Naive thymus-derived CD8-positive, alpha-beta T cell (primary cell): ENCODE results near the gene MEOX1. TPM values are rescaled to one million over a fixed set of nuclear protein-coding genes. Genes with fewer than 3 reads are reported as not detected.

Source experiments
- ATAC-seq, 2 donors: fragments of 150-1000 bp; cut with Tn5 transposase in 1 of 2; sonication (Bioruptor Pico), chemical (Tn5 transposase) in 1 of 2; 1 replicate in 1 of 2; 2 replicates in 1 of 2; pipeline ENCODE4 v1.10.0; 2021; ENCODE audit warnings: mild to moderate bottlenecking in 2 of 2, moderate library complexity in 2 of 2
- POLR2A ChIA-PET: fragments of 350-600 bp; sonication (Branson Sonifier 250); formaldehyde crosslinking; loops from one replicate; lab custom pipeline; 2021; ENCODE audit warnings: antibody characterized with exemption; lab: Charles Lee
- DNase-seq, 10 donors: peaks; one replicate each; pipeline versions ENCODE4 v3.0.0 to v3.0.0-alpha.2; 2020 to 2022
- H3K27ac Mint-ChIP-seq, 10 donors: one replicate each; pipeline ENCODE4 v1.8.0; 2020 to 2022; ENCODE audit warnings: mild to moderate bottlenecking in 10 of 10, mixed read lengths in 10 of 10, moderate library complexity in 4 of 10, inconsistent platforms in 1 of 10
- H3K27me3 Mint-ChIP-seq, 5 donors: one replicate each; pipeline ENCODE4 v1.8.0; 2021 to 2022; ENCODE audit warnings: mixed read lengths in 5 of 5
- H3K36me3 Mint-ChIP-seq, 3 donors: one replicate each; pipeline ENCODE4 v1.8.0; 2020 to 2022; ENCODE audit warnings: mixed read lengths in 3 of 3, mild to moderate bottlenecking in 2 of 3, inconsistent platforms in 1 of 3
- H3K4me1 Mint-ChIP-seq, 4 donors: one replicate each; pipeline ENCODE4 v1.8.0; 2021 to 2022; ENCODE audit warnings: mixed read lengths in 4 of 4
- H3K4me3 Mint-ChIP-seq, 10 donors: one replicate each; pipeline ENCODE4 v1.8.0; 2020 to 2022; ENCODE audit warnings: mild to moderate bottlenecking in 10 of 10, mixed read lengths in 10 of 10, moderate library complexity in 6 of 10, inconsistent platforms in 1 of 10
- H3K9me3 Mint-ChIP-seq, 9 donors: one replicate each; pipeline ENCODE4 v1.8.0; 2020 to 2022; ENCODE audit warnings: mixed read lengths in 9 of 9, mild to moderate bottlenecking in 3 of 9, inconsistent platforms in 1 of 9, moderate library complexity in 1 of 9
- polyA plus RNA-seq, 3 donors: library from polyadenylated mRNA; unstranded; fragments of 300-500 nt; fragmentation: Illumina TruSeq; gene quantifications; one replicate each; pipeline ENCODE4 v1.2.3, GENCODE V29; 2021
- total RNA-seq, 8 experiments: library from RNA in 2 of 8; stranded (reverse) in 2 of 8; gene quantifications; one replicate each; pipeline ENCODE4 v1.2.3 and lab custom pipeline; 2021 to 2026

The MEOX1 gene
- total and polyA plus RNA-seq, 5 experiments from 2014 or later = 0.66 to 5.9 (median 1.5) TPM; not detected in 2

GRCh38 chr17:43676471-43676870 lies 14.7 kb upstream of the MEOX1 start:
- peaks cover 0 to 7% (median 5%) of the 10 kb centered on the region in 5 donors for H3K27me3 Mint-ChIP-seq
- no peak for DNase-seq
- POLR2A ChIA-PET = interaction anchor here (1.0 kb wide), 1 partner anchor 100 kb away, joined by 5 read pairs; no protein-coding TSS in a partner anchor
- no peak for ATAC-seq
- peaks cover 0 to 13% (median 8%) of the 10 kb centered on the region in 4 donors for H3K4me1 Mint-ChIP-seq
- no peaks in the 10 kb centered on the region for H3K36me3 Mint-ChIP-seq
- peak overlapping the region in 1 of 10 donors; percentile 11 for H3K27ac Mint-ChIP-seq
- H3K9me3 Mint-ChIP-seq = no peaks in the 10 kb centered on the region
- H3K4me3 Mint-ChIP-seq = no peak overlapping the region

- Mint-ChIP-seq H3K36me3 (no peaks in the 10 kb centered on the region), H3K9me3 (no peaks in the 10 kb centered on the region), H3K27me3 (peaks cover 0 to 7% (median 4%) of the 10 kb centered on the region in 5 donors), H3K27ac (no peak overlapping the region), H3K4me3 (no peak overlapping the region), H3K4me1 (peaks cover 2 to 16% (median 10%) of the 10 kb centered on the region in 4 donors)
- no peak for ATAC-seq
- POLR2A ChIA-PET = interaction anchor here (1.5 kb wide), 1 partner anchor 101 kb away, joined by 3 read pairs; no protein-coding TSS in a partner anchor
- DNase-seq = no peak
These were observed 12.7 kb upstream of the MEOX1 start for GRCh38 chr17:43674394-43674793.

- peaks cover 2 to 16% (median 10%) of the 10 kb centered on the region in 4 donors for H3K4me1 Mint-ChIP-seq
- POLR2A ChIA-PET = interaction anchor here (1.5 kb wide), 1 partner anchor 100 kb away, joined by 3 read pairs; no protein-coding TSS in a partner anchor
- H3K36me3 Mint-ChIP-seq = no peaks in the 10 kb centered on the region
- peak; percentile 46 to 80 (median 62) for DNase-seq
- H3K27ac Mint-ChIP-seq = no peak overlapping the region
- H3K4me3 Mint-ChIP-seq = no peak overlapping the region
- no peaks in the 10 kb centered on the region for H3K9me3 Mint-ChIP-seq
- ATAC-seq = peak; percentile 67 to 71
- peaks cover 0 to 7% (median 4%) of the 10 kb centered on the region in 5 donors for H3K27me3 Mint-ChIP-seq
These were observed 12.0 kb upstream of the MEOX1 start for GRCh38 chr17:43673516-43674323.

GRCh38 chr17:43671755-43672519 lies 10.2 kb upstream of the MEOX1 start:
- DNase-seq = no peak
- peaks cover 0 to 7% (median 3%) of the 10 kb centered on the region in 5 donors for H3K27me3 Mint-ChIP-seq
- no peak overlapping the region for H3K27ac Mint-ChIP-seq
- POLR2A ChIA-PET = interaction anchor here (0.6 kb wide), 1 partner anchor 102 kb away, joined by 4 read pairs; no protein-coding TSS in a partner anchor
- H3K9me3 Mint-ChIP-seq = no peaks in the 10 kb centered on the region
- H3K4me1 Mint-ChIP-seq = peaks cover 2 to 10% (median 4%) of the 10 kb centered on the region in 4 donors
- no peak overlapping the region for H3K4me3 Mint-ChIP-seq
- H3K36me3 Mint-ChIP-seq = no peaks in the 10 kb centered on the region
- ATAC-seq = no peak

- ATAC-seq (no peak), DNase-seq (no peak)
- POLR2A ChIA-PET = no interaction called here
- no peaks in the 10 kb centered on the region for H3K9me3 Mint-ChIP-seq
- H3K4me1 Mint-ChIP-seq = peaks cover 2 to 10% (median 4%) of the 10 kb centered on the region in 4 donors
- H3K27ac Mint-ChIP-seq = no peak overlapping the region
- H3K4me3 Mint-ChIP-seq = no peak overlapping the region
- H3K36me3 Mint-ChIP-seq = no peaks in the 10 kb centered on the region
- peaks cover 0 to 7% (median 3%) of the 10 kb centered on the region in 5 donors for H3K27me3 Mint-ChIP-seq
These were observed 9.4 kb upstream of the MEOX1 start for GRCh38 chr17:43671031-43671692.

- Mint-ChIP-seq H3K4me3 (no peak overlapping the region), H3K27me3 (peaks cover 0 to 7% (median 2%) of the 10 kb centered on the region in 5 donors), H3K27ac (no peak overlapping the region), H3K4me1 (peaks cover 2 to 10% (median 4%) of the 10 kb centered on the region in 4 donors), H3K9me3 (no peaks in the 10 kb centered on the region), H3K36me3 (no peaks in the 10 kb centered on the region)
- DNase-seq (no peak), ATAC-seq (no peak)
- POLR2A ChIA-PET = no interaction called here
These were observed 8.9 kb upstream of the MEOX1 start for GRCh38 chr17:43670645-43671030.

GRCh38 chr17:43669971-43670644 lies 8.4 kb upstream of the MEOX1 start:
- DNase-seq (no peak), ATAC-seq (no peak)
- peaks cover 0 to 3% (median 0%) of the 10 kb centered on the region in 5 donors for H3K27me3 Mint-ChIP-seq
- no peaks in the 10 kb centered on the region for H3K9me3 Mint-ChIP-seq
- peak overlapping the region in 4 of 10 donors; percentile 22 to 60 (median 40) for H3K27ac Mint-ChIP-seq
- POLR2A ChIA-PET = no interaction called here
- peak overlapping the region in 3 of 10 donors; percentile 5 to 41 (median 22) for H3K4me3 Mint-ChIP-seq
- no peaks in the 10 kb centered on the region for H3K36me3 Mint-ChIP-seq
- peaks cover 2 to 12% (median 4%) of the 10 kb centered on the region in 4 donors for H3K4me1 Mint-ChIP-seq

GRCh38 chr17:43667947-43668348 lies 6.2 kb upstream of the MEOX1 start:
- DNase-seq (no peak), ATAC-seq (no peak)
- Mint-ChIP-seq H3K4me1 (peaks cover 0 to 11% (median 3%) of the 10 kb centered on the region in 4 donors), H3K27me3 (no peaks in the 10 kb centered on the region), H3K9me3 (no peaks in the 10 kb centered on the region), H3K36me3 (no peaks in the 10 kb centered on the region), H3K4me3 (no peak overlapping the region), H3K27ac (no peak overlapping the region)
- POLR2A ChIA-PET = no interaction called here

GRCh38 chr17:43667506-43667905 lies 5.8 kb upstream of the MEOX1 start:
- Mint-ChIP-seq H3K27me3 (no peaks in the 10 kb centered on the region), H3K4me1 (peaks cover 0 to 14% (median 4%) of the 10 kb centered on the region in 4 donors), H3K4me3 (no peak overlapping the region), H3K36me3 (no peaks in the 10 kb centered on the region), H3K27ac (no peak overlapping the region), H3K9me3 (no peaks in the 10 kb centered on the region)
- POLR2A ChIA-PET = no interaction called here
- ATAC-seq (no peak), DNase-seq (no peak)

GRCh38 chr17:43665937-43666236 lies 4.2 kb upstream of the MEOX1 start:
- Mint-ChIP-seq H3K9me3 (no peaks in the 10 kb centered on the region), H3K4me1 (peaks cover 2 to 27% (median 14%) of the 10 kb centered on the region in 4 donors), H3K36me3 (no peaks in the 10 kb centered on the region), H3K4me3 (no peak overlapping the region), H3K27me3 (peaks cover 0 to 5% (median 0%) of the 10 kb centered on the region in 5 donors), H3K27ac (no peak overlapping the region)
- DNase-seq = no peak
- ATAC-seq = no peak
- POLR2A ChIA-PET = interaction anchor here (1.1 kb wide), 1 partner anchor 38 kb away, joined by 3 read pairs; no protein-coding TSS in a partner anchor

GRCh38 chr17:43665084-43665936 lies 3.6 kb upstream of the MEOX1 start:
- H3K4me1 Mint-ChIP-seq = peaks cover 2 to 31% (median 14%) of the 10 kb centered on the region in 4 donors
- POLR2A ChIA-PET = interaction anchor here (0.6 to 1.1 kb wide), 2 partner anchors 33 to 37 kb away, joined by 3 read pairs; no protein-coding TSS in a partner anchor
- no peak for ATAC-seq
- H3K9me3 Mint-ChIP-seq = no peaks in the 10 kb centered on the region
- H3K36me3 Mint-ChIP-seq = no peaks in the 10 kb centered on the region
- peaks cover 0 to 11% (median 0%) of the 10 kb centered on the region in 5 donors for H3K27me3 Mint-ChIP-seq
- no peak for DNase-seq
- H3K4me3 Mint-ChIP-seq = peak overlapping the region in 1 of 10 donors; percentile 79
- H3K27ac Mint-ChIP-seq = peak overlapping the region in 1 of 10 donors; percentile 19
